Raji (cell line): ENCODE measurements around the gene MOSPD3.

ENCODE experiments used
- POLR2A ChIP-seq: IDR thresholded peaks from 2 replicates; pipeline ENCODE4 v1.6.1; 2011; ENCODE audit warnings: low read depth, low read length, control low read depth; ENCODE audit not compliant: insufficient read depth

Gene MOSPD3

DNA sequence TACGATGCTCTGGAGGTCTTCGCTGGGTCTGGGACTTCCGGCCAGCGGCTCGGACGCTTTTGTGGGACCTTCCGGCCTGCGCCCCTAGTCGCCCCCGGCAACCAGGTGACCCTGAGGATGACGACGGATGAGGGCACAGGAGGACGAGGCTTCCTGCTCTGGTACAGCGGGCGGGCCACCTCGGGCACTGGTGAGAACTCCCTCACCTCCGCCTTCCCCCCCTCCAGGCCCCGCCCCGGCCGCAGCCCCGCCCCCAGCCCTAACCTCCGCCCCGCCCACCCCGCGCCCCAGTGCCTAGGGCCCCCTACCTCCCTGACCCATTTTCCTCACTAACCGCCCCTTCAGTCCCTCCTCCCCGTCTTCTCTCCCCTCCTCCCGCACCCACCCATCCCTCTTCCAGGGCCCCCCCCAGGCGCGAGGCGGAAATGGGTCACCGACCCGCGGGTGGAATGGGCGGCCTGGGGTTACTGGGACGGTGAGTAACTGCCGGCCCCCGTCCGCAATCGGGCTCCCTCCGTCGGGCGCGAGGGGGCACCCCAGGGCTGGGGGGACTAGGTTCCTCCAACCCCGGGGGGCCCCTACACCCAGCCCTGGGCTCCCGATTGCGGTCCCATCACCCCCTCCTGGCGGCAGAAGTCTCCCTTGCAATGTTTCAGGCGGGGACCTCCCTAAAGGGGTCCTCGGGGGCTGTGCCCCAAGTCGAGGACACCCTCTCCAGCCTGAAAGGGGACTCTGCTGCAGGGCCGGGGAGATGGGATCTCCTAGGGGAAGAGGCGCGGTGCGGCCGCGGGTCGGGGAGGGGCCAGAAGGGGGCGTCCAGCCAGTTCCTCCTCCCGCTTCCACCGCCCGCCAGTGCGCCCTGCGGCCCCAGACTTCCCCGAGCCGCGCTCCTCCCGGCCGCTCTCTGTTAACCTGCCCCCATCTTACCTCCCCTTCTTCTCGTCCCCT lies 8.0 kb upstream of the MOSPD3 start:
- peak; percentile 58 for TF ChIP-seq POLR2A

DNA sequence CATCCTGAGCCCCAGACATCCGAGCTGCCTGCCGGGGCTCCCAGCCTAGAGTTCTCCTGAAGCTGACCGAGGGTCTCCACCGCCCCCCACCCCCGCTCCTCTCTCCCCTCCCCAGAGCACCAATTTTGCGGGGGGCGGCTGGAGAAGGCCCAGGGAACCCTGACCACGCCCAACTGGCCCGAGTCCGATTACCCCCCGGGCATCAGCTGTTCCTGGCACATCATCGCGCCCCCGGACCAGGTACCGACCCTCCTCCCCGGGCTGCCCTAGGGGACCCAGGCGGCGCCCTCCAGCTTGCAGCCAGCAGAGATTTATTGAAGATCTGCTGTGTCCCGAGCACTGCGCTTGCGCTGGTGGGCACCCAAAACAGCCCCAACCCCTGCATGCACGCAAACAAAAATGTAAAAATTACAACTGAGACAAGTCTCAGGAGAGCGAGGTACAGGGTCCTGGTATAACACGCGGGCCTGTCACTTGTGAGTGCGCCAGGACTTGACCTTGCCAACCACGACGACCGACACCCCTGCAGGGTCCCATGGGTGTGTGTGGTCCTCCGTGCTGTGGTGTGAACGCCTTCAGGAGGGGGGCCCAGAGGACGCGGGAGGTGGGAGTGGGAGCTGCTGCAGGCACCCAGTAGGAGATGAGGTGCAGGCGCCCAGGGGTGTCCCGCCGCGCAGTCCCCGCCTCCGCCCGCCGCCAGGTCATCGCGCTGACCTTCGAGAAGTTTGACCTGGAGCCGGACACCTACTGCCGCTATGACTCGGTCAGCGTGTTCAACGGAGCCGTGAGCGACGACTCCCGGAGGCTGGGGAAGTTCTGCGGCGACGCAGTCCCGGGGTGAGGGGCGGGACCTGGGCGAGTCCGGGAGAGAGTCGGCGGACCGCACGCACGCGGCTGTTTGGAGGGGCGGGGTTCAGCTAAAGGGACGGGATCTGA lies 7.1 kb upstream of the MOSPD3 start:
- no peak for TF ChIP-seq POLR2A

- no peak for TF ChIP-seq POLR2A
Measured at GRCh38 chr7:100606313-100606712, 6.0 kb upstream of the MOSPD3 start.

DNA sequence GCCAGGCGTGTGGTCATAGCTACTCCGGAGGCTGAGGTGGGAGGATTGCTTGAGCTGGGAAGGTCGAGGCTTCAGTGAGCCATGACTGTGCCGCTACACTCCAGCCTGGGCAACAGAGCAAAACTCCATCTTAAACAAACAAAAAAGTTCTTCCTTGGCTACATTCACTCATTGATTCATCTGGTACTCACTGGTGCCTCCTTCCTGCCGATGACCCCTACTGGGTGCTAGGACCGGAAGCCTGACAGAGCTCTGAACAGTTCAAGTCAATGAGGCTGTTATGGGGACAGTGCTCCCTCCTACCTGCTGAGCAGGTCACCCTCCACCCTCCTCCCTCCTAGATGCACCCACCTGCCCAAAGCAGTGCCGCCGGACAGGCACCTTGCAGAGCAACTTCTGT lies 5.2 kb upstream of the MOSPD3 start:
- no peak for TF ChIP-seq POLR2A

GRCh38 chr7:100609958-100610357 lies 2.4 kb upstream of the MOSPD3 start:
- TF ChIP-seq POLR2A = no peak

DNA sequence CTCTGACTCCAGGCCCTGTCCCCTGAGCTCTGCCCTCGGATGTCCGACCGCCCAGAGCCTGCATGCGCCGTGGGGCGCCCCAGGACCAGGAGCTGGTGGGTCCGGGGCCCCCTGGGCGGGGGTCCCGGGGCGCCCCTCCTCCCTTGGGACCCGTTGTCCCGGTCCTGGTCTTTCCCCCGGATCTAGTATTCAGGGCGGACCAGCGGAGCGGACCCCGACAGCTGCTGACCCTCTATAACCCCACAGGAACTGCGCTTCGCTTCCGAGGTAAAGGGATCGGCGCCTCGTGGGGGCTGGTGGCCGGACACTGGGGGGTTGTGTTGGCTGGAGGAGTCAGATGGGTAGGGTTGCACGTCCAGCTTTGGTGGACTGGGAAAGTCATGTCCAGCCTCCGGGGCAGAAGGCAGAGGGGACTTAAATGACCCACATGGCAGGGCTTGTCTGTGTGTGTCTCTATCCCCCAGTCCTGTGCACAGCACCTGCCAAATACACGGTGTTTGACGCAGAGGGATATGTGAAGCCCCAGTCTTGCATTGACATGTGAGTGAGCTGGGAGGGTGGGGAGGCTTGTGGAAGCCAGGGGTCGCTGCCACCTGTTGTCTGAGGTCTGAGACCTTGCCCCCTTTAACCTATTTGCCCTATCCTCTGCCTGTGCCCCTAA lies 520 bp downstream of the MOSPD3 start:
- no peak for TF ChIP-seq POLR2A

GRCh38 chr7:100613412-100614175 lies 1.3 kb downstream of the MOSPD3 start:
- TF ChIP-seq POLR2A = no peak

- no peak for TF ChIP-seq POLR2A
Measured at GRCh38 chr7:100614308-100614861, 2.0 kb downstream of the MOSPD3 start.

DNA sequence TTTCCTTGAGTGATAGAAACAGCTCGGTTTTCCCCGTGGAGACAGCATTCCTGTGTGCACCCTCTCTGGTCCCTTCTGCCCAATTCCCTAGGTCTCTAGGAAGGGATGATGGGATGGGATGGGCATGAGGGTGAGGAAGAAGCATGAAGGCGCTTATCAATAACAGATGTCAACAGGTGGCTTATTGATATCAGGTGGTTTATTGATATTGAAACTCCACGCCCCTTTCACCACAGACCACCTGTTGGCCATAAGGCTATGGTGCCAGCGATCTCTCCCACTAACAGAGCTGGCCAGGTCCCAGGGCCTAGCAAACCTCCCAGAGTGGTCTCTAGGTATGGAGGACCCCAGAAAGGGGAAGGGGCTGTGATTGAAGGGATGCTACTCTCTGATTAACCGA lies 7.9 kb downstream of the MOSPD3 start:
- TF ChIP-seq POLR2A = no peak

- TF ChIP-seq POLR2A = no peak
Measured at GRCh38 chr7:100620804-100621203, 8.5 kb downstream of the MOSPD3 start.

GRCh38 chr7:100621554-100621953 lies 9.2 kb downstream of the MOSPD3 start:
- TF ChIP-seq POLR2A = no peak

DNA sequence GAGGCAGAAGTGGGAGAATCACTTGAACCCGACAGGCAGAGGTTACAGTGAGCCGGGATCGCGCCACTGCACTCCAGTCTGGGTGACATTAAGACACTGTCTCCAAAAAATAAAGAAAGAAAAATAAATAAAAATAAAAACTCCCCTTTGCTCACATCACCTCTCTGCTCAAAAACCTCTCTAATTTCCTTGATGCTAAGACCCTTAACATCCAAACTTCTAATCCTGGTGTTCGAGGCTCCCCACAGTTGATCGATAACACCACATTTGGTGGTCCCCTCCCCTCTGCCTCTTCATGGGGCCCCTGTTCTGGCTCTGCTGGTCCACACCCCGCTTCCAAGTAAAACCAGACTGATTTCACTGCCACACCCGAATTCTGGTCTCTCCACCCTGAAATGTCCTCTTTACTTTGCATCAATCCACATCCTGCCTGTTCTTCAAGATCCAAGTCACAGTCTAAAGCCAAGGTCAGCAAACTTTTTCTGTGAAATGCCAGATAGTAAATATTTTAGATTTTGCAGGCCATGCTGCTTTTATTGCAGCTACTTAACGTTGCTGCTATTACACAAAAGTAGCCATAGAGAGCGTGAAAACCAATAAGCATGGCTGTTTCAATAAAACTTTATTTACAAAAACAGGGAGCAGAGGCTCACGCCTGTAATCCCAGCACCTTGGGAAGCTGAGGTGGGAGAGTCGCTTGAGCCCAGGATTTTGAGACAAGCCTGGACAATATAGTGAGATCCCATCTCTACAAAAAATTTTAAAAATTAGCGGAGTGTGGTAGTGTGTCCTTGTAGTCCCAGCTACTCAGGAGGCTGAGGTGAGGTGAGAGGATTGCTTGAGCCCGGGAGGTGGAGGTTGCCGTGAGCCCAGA lies 11.8 kb downstream of the MOSPD3 start:
- no peak for TF ChIP-seq POLR2A

DNA sequence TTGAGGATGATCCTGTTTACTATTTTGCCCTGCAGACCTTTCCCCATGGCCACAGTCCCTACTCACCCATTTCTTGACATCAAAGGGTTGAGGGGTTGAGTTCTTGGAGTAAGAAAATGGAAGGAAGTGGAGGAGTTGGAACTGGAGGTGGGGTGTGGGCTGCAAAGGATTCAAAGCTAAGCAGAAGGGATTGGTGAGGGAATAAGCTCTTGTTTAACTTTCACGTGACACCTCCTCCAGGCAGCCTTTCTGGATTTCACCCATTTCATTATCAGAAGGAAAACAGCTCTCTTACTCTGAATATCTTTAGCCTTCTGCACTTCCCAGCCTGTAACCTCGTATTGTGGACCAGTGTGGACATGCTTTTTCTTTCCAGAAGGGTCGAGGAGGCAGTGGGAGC lies 13.7 kb downstream of the MOSPD3 start:
- no peak for TF ChIP-seq POLR2A
